HG03354 (cell line): ENCODE measurements around the gene SIGMAR1.
A peak's percentile ranks its signal among the peaks of the same experiment; 100 is the strongest.

Experiments
- ATAC-seq: cut with Tn5 transposase; IDR thresholded peaks from one replicate; pipeline ENCODE4 v1.9.1; 2021; ENCODE audit warnings: mild to moderate bottlenecking; ENCODE audit not compliant: unreplicated experiment, poor library complexity, severe bottlenecking

Gene SIGMAR1

DNA sequence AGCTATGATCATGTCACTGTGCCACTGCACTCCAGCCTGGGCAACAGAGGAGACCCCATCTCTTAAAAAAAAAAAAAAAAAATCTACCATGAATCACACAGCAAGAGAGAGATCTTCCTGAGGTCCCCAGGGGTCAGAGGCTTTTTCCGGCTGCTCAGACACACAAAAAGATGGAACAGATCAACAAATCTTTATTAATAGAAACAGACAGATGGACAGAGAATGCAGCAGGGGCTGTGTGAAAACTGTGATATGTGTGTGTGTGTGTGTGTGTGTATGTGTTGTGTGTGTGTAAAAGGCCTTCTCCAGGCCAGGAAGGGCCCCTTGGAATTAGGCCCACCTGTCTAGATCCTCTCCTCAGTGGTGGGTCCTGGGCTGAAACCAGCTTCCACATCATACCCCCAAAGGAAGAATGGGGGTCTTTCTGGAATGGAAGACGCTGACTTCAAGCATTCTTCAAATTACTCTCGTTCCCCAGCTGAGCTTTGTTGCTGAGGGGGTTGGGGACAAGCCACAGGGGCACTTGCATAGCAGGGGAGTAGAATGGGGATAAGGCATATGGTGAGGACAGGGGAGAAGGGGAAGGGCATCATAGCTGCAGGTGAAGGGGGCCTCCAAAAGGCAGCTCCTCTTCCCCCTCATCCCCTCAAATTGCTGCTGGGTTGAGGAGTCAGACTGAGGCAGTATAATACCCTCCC, 2.9 kb downstream of the SIGMAR1 start:
- no peak for ATAC-seq

- peak; percentile 44 for ATAC-seq
These were observed 3.6 kb downstream of the SIGMAR1 start for GRCh38 chr9:34633851-34634550.

DNA sequence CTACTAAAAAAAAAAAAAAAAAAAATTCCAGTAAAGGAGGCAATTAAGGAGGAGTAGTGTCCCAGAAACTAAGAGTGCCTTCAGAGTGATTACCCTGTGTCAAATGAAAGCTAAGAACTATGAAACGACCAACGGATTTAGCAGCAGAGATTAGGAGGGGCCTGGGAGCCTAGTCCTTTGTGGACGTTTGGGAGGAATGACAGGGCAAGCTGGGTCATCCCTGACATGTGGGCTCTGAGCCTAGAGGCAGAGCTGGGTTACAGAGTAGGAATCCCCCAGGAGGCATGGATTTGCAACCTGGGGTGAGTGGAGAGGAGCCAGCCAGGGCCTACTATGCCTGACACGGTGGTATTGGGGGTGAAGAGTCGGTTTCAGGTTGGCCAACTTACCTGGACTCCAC, 4.4 kb downstream of the SIGMAR1 start:
- no peak for ATAC-seq

DNA sequence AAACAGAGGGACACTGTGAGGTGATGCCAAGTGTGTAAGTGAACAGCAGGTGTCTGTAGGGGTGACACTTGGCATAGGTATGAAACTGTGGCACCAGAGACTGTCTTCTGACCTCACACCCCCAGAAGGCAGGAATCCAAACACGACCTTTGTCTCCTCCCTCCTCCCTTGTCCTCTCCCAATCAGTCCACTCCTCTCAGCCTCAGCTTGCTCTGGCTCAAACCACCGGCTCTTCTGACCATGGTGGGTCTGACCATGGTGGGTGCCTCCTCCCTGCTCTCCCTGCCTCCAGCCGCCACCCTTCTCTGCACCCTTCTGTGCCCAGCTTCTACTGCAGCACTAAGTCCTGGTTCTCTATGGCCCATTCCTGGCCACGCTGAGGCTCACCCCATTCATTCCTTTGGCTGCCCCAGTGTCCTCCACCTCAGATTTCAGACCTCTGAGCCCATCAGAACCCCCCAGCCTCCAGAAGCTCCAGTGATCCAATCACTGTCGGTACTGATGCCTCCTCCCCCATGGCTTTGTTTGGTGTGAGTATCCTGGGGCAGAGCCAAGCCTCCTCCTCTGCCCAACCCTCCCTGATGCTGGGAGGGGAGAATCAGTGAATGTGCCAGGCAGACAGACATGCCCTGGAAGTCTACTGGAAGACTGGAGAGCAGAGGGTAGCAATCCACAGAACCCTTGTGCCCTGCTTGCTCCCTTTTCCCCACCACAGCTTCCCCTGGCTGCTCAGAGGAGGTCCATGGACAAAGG, 7.0 kb downstream of the SIGMAR1 start:
- no peak for ATAC-seq

DNA sequence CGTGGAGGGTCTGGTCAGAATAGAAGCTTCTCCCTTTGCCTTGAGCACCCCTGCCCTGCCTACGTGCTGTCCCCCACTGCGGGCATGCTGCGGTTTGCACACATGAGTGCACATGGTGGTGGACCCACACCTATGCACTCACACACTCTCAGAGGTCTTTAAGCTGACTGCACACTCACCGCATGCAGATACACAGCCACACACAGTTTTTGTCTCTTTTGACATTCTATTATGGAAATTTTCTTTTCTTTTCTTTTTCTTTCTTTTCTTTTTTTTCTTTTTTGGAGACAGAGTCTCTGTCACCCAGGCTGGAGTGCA, 8.1 kb downstream of the SIGMAR1 start:
- no peak for ATAC-seq

GRCh38 chr9:34628656-34629490, 8.7 kb downstream of the SIGMAR1 start, which contains the start of gene ARID3C:
ARID3C (minus strand) TSS chr9:34629066; CDS start chr9:34628014, 1,052 bp downstream.
- ATAC-seq: no peak

DNA sequence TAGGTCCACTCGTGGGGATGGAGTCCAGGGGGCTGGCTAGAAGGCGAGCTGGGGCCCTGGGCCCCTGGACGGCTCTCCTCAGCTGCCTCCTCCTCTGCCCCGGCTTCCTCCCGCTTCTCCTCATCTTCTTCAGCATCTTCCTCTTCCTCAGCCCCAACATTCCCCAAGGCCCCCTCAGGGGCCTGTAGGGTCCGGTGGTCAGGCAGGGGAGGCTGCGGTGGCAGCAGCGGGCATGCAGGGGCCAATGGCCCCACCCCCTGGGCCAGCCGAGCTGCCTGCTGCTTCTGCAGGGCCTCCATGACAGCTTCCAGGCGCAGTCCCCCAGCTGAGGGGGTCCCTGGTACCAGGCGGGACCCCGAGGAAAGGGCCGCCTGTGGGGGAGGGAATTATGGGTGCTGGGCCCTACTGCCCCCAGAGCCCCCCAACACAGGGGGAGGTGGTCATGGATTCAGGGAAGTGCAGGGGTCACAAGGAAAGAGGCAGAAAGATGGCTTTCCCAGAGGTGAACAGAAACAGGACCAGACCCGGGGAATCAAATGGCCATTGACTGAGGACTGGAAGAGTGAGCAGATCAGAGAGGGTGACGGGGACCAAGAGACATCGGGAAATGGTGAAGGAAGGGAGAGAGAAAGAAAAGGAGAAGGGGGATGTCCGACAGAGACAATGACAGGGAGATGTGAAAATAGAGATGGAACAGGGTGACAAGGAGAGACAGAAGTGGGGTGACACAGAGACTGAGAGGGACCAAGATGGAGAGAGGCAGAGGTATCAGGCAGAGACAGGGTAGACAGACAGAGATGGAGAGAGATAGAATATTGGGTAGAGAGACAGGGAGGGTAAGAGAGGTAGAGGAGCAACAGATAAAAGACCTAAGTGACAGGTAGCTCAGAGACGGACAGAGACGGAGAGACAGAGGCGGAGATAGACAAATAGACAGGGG, 9.6 kb downstream of the SIGMAR1 start:
- ATAC-seq: no peak

GRCh38 chr9:34625186-34625486, 12.5 kb downstream of the SIGMAR1 start:
- ATAC-seq: no peak

- ATAC-seq: no peak
These were observed 13.0 kb downstream of the SIGMAR1 start for GRCh38 chr9:34624475-34625185.

GRCh38 chr9:34623374-34624235, 14.0 kb downstream of the SIGMAR1 start:
- no peak for ATAC-seq

GRCh38 chr9:34620061-34620994, 17.3 kb downstream of the SIGMAR1 start, which contains the start of gene DCTN3:
DCTN3 (minus strand) TSS chr9:34620495; CDS start chr9:34620464, 31 bp downstream.
- peak; percentile 99 for ATAC-seq

DNA sequence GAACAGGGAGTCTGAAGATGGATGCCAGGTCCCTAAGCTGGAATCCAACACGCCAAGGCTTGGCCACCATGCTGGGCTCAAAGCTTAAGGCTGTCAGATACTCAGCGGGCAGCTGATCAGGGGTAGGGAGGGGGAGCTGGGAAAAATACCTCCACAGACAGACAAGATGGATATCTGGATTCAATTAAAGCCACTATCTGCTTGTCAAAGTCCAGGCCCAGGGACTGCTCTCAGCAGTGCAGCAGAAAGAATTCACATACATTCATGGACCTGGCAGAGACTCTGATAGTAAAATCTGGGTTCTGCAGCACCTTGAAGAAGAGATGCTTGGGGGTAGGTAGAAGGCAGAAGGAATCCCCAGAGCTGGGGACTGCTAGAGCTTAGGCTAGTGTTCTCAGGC, 22.5 kb downstream of the SIGMAR1 start:
- ATAC-seq: no peak

DNA sequence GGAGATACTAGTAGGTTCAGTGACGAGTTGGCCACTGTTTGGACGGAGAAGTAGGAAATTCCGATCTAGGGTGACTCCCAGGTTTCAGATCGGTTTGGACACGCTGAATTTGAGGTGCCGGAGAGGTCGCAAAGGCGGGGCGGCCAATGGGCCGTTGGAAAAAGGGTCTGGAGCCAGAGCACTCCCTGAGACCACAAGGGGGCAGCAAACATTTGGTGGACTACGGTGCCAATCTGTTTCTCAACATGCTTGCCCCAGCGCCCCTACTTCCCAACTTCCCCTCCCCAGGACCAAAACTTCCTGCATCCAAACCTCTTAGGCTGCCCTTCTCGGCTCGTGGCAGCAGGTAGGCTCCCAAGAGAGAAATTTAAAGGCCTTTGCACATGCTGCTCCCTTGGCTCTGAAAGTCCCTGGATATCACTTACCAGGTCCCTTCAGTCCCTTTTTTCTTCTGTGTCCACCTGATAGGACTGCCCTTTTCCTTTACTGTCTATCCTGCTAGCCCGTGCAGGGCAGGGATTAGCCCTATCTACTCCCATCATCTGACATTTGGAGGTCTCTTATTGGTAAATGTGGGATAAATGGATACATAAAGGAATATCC, 24.7 kb downstream of the SIGMAR1 start:
- no peak for ATAC-seq

DNA sequence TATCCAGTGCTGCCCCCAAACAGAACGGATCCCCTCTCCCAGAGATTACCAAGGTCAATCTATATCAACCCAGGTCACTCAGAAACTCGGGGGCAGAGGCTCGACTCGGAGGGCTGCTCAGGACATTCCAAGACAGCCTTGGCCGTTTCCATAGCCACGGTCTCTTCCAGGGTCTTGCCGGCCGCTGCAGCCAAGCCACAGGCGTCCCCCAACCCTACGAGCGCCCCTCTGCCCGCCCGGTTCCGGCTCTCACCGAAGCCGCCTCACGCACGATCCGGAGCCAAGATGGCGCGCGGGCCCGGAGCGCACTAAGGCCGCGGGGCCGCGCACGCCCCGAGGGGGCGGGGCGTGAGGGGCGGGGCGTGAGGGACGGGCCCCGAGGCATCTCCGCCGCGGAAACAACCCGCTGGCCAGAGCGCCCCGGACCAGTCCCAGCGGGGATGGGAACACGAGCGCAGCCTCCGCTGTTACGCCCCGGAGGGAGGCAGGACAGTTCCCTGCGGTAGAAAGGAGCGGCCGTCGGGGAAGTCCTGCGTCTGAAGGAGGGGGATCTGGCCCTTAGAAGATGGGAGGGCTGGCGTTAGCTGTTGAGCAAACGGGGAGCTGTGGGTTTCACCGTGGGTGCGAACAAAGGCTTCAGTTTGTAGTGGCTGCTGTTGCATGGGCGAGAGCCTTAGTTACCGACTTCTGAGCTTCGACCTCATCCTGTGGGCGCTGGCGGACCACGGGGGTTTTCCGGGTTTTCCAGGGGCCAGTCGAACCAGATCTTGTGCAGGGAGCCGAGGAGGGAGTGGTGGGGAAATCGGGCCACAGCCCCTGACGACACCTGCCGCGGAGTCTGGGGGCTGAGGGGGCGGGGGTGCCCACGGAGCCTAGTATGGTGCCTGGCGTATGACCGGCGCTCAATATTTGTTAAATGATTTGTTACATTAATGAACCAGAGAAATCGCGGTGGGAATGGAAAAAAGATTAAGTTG, 25.5 kb downstream of the SIGMAR1 start, which contains the start of gene RPP25L:
Gene RPP25L (minus strand): TSS at position 287 of the 977 bp plus-strand sequence. CDS start 801 bp downstream, outside the sequence.
- peak; percentile 82 for ATAC-seq
